Testis (tissue), 2 donors: ENCODE measurements around the gene LGALSL.

ENCODE experiments used
- POLR2A ChIP-seq: fragments of 450-650 bp; IDR thresholded peaks from one replicate; pipeline ENCODE4 v1.6.1; 2017; ENCODE audit warnings: antibody characterized with exemption, mild to moderate bottlenecking, moderate library complexity
- TF ChIP-seq, protein P1 (sequence below), 3 experiments: fragments of 450-650 bp in 2 of 3; fragments of 200-600 bp in 1 of 3; sonication (generic) in 1 of 3; IDR thresholded peaks; one replicate each; pipeline ENCODE4 v1.5.1; 2016 to 2019; ENCODE audit warnings: antibody characterized with exemption in 3 of 3, mild to moderate bottlenecking in 2 of 3, moderate library complexity in 1 of 3

DNA sequence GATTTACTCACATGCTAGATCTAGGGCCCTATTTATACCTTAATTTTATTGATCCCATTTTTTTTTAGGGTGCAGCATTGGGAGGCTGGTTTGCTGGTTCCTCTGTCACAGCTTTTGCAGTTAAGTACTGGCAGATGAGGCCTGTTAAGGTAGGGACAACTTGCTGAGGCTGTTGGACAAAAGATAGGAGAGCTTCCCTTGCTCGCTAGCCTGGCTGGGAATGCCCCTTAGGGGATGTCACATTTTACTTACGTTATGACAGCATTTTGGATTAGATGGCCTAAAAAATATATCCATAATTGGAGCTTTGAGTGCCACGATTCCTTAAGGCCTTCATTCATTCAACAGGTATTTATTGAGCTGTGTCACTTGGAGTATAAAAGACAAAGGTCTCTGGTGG lies 8.2 kb downstream of the LGALSL start:
- no peak for TF ChIP-seq POLR2A
- TF ChIP-seq, protein P1, sequence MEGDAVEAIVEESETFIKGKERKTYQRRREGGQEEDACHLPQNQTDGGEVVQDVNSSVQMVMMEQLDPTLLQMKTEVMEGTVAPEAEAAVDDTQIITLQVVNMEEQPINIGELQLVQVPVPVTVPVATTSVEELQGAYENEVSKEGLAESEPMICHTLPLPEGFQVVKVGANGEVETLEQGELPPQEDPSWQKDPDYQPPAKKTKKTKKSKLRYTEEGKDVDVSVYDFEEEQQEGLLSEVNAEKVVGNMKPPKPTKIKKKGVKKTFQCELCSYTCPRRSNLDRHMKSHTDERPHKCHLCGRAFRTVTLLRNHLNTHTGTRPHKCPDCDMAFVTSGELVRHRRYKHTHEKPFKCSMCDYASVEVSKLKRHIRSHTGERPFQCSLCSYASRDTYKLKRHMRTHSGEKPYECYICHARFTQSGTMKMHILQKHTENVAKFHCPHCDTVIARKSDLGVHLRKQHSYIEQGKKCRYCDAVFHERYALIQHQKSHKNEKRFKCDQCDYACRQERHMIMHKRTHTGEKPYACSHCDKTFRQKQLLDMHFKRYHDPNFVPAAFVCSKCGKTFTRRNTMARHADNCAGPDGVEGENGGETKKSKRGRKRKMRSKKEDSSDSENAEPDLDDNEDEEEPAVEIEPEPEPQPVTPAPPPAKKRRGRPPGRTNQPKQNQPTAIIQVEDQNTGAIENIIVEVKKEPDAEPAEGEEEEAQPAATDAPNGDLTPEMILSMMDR (IDR thresholded peaks at IDR 0.05), result no peak
